HepG2 (cell line): ENCODE measurements around the gene ZNF225. TPM values are rescaled to one million over a fixed set of nuclear protein-coding genes. Genes with fewer than 3 reads are reported as not detected.
A peak's percentile ranks its signal among the peaks of the same experiment; 100 is the strongest.

ENCODE experiments used
- CSRNP1 ChIP-seq: sonication (generic); formaldehyde crosslinking; IDR thresholded peaks from 2 replicates; pipeline ENCODE4 v1.8.1; 2023; ENCODE audit warnings: mild to moderate bottlenecking, missing genetic modification reagents
- EEA1 ChIP-seq: sonication (generic); formaldehyde crosslinking; IDR thresholded peaks from 2 replicates; pipeline ENCODE4 v1.5.1; 2020; ENCODE audit warnings: mild to moderate bottlenecking, missing genetic modification reagents, borderline replicate concordance
- FOXK2 ChIP-seq: fragments of 450-650 bp; IDR thresholded peaks from 2 replicates; pipeline ENCODE4 v1.6.1; 2016
- GMEB2 ChIP-seq: IDR thresholded peaks from 2 replicates; pipeline ENCODE4 v1.6.1; 2016; ENCODE audit warnings: missing biosample characterization, missing genetic modification reagents, low read depth
- HMGXB3 ChIP-seq: sonication (generic); formaldehyde crosslinking; IDR thresholded peaks from 2 replicates; pipeline ENCODE4 v1.4.0; 2020; ENCODE audit warnings: missing genetic modification reagents, borderline replicate concordance
- REPIN1 ChIP-seq: sonication (generic); formaldehyde crosslinking; IDR thresholded peaks from 2 replicates; pipeline ENCODE4 v1.8.0; 2022; ENCODE audit warnings: missing genetic modification reagents, low read depth, mild to moderate bottlenecking, borderline replicate concordance
- TEAD3 ChIP-seq: optimal IDR thresholded peaks from 2 replicates; pipeline ENCODE3; 2016; ENCODE audit warnings: borderline replicate concordance
- ZMYM4 ChIP-seq: sonication (generic); formaldehyde crosslinking; IDR thresholded peaks from 2 replicates; pipeline ENCODE4 v1.8.1; 2023; ENCODE audit warnings: mild to moderate bottlenecking, missing genetic modification reagents
- ZNF235 ChIP-seq: sonication (generic); formaldehyde crosslinking; IDR thresholded peaks from 2 replicates; pipeline ENCODE4 v1.8.1; 2023; ENCODE audit warnings: mild to moderate bottlenecking, missing genetic modification reagents, borderline replicate concordance
- ZNF329 ChIP-seq: sonication (generic); formaldehyde crosslinking; IDR thresholded peaks from 2 replicates; pipeline ENCODE4 v1.9.0; 2021; ENCODE audit warnings: low read depth, mild to moderate bottlenecking, missing genetic modification reagents
- ZNF33B ChIP-seq: sonication (generic); formaldehyde crosslinking; IDR thresholded peaks from 2 replicates; pipeline ENCODE4 v1.5.1; 2020; ENCODE audit warnings: mild to moderate bottlenecking, missing genetic modification reagents
- ZNF512 ChIP-seq: sonication (generic); formaldehyde crosslinking; IDR thresholded peaks from 2 replicates; pipeline ENCODE4 v1.4.0; 2020; ENCODE audit warnings: mild to moderate bottlenecking, missing genetic modification reagents
- ZNF546 ChIP-seq: sonication (generic); formaldehyde crosslinking; conservative IDR thresholded peaks from 2 replicates; pipeline ENCODE4 v1.8.1; 2023; ENCODE audit warnings: mild to moderate bottlenecking, missing genetic modification reagents
- ZNF562 ChIP-seq: sonication (generic); formaldehyde crosslinking; IDR thresholded peaks from 2 replicates; pipeline ENCODE4 v1.8.0; 2022; ENCODE audit warnings: missing genetic modification reagents, borderline replicate concordance
- ZNF589 ChIP-seq: sonication (generic); formaldehyde crosslinking; conservative IDR thresholded peaks from 2 replicates; pipeline ENCODE4 v1.8.0; 2022; ENCODE audit warnings: mild to moderate bottlenecking, moderate library complexity, missing genetic modification reagents
- ZNF678 ChIP-seq: sonication (generic); formaldehyde crosslinking; IDR thresholded peaks from 2 replicates; pipeline ENCODE4 v1.4.0; 2020; ENCODE audit warnings: mild to moderate bottlenecking, missing genetic modification reagents
- ZNF784 ChIP-seq: sonication (generic); formaldehyde crosslinking; IDR thresholded peaks from 2 replicates; pipeline ENCODE4 v1.5.1; 2020; ENCODE audit warnings: missing genetic modification reagents, mild to moderate bottlenecking, borderline replicate concordance
- ZSCAN20 ChIP-seq: sonication (generic); formaldehyde crosslinking; IDR thresholded peaks from 2 replicates; pipeline ENCODE4 v1.4.0; 2020; ENCODE audit warnings: missing genetic modification reagents, mild to moderate bottlenecking, borderline replicate concordance
- polyA plus RNA-seq, 8 experiments: library from polyadenylated mRNA; depleted of rRNA in 3 of 8; stranded (reverse) in 7 of 8; unstranded in 1 of 8; fragments of >200 nt; fragmentation: Illumina TruSeq in 4 of 8; extraction: Trizol in 4 of 8; gene quantifications; 2 replicates each; pipeline versions ENCODE4 v1.2.1 to v1.2.3, GENCODE V29; 2011 to 2016; ENCODE audit warnings: low read depth in 4 of 8, missing spikeins in 1 of 8, mixed read lengths in 1 of 8; ENCODE audit not compliant: insufficient read depth in 1 of 8
- total RNA-seq, 5 experiments: library from RNA; depleted of rRNA; stranded (reverse); fragments of >200 nt; fragmentation: Illumina TruSeq; extraction: Trizol; gene quantifications; 2 replicates each; pipeline ENCODE4 v1.2.3, GENCODE V29; 2016; ENCODE audit warnings: low read depth in 1 of 5

The ZNF225 gene
- total and polyA plus RNA-seq, 2 of the 13 experiments (the other 11 are each of a cell fraction or from before 2014, with no cell fraction given) = 0.87 to 3.3 TPM

DNA sequence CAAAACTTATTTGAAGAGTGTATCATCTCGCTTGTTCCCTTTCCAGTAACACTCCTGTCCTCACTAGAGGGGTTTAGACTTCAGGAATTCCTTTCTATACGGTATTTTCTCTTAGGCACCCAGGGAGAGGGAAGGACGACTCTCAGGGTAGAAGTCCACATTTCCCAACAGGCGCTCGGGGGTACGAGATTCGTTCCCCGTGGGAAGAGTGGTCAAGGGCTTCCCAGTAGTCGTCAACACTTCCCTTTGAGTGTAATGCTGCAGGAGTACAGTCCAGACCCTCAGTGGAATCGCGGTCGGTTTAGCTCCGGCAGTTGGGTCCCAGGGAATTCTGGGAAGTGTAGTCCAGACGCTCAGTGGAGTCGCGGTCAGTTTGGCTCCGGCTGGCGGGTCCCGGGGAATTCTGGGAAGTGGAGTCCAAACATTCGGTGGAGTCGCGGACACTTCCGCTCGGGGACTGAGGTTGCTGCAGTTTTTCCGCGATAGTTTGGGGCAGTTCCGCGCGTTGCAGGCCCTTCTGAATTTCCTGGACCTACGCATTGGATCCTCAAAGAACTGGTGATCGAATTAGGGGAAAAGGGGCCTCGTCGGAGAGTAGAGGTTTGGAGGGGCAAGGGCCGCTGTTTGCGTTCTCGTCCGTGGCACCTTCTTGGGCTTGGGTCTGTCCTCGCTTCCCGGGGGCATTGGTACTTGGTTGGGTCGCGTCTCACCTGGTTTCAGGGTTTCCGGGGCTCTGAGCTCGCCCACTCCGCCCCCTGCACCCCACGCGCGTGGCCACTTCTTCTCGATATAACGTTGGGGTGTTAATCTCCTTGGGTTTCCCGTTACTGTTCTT lies 19.1 kb upstream of the ZNF225 start, which contains the start of gene ZNF224 (continued):
- TF ChIP-seq ZNF512 (no peak), ZNF589 (no peak), ZNF329 (CRISPR knock-in tag) (no peak), ZSCAN20 (no peak), ZNF546 (CRISPR knock-in tag) (no peak), REPIN1 (CRISPR knock-in tag) (no peak), EEA1 (no peak), ZNF784 (CRISPR knock-in tag) (no peak), CSRNP1 (CRISPR knock-in tag) (0 out of 2 replicates have a peak, but pooled peaks have one; percentile 43), ZNF33B (0 out of 2 replicates have a peak, but pooled peaks have one; percentile 61), GMEB2 (CRISPR knock-in tag) (no peak), FOXK2 (no peak), ZNF562 (CRISPR knock-in tag) (no peak), ZNF235 (CRISPR knock-in tag) (no peak), ZNF678 (no peak), HMGXB3 (CRISPR knock-in tag) (0 out of 2 replicates have a peak, but pooled peaks have one; percentile 57), TEAD3 (CRISPR knock-in tag) (peak; percentile 68), ZMYM4 (CRISPR knock-in tag) (peak; percentile 60)
